ENCODE results near the gene SMARCA2. TPM values are rescaled to one million over a fixed set of nuclear protein-coding genes. Genes with fewer than 3 reads are reported as not detected.

The SMARCA2 gene
- total and polyA plus RNA-seq, 2 donors (not counting 1 experiment from before 2014, with no cell fraction given): 75.3 to 250 TPM

GRCh38 chr9:2130941-2131340 lies 115.8 kb downstream of the SMARCA2 start:
- peaks cover 0 to 76% of the 10 kb centered on the region in 2 experiments for H3K36me3 ChIP-seq (replicated peaks in 1 of 2; ENCODE audit: control extremely low read depth in 1 of 2, control insufficient read depth in 1 of 2, extremely low read depth in 1 of 2, insufficient read depth in 2 of 2, low read length in 1 of 2)
- ChIA-PET POLR2A (no interaction called here), CTCF (interaction anchor here (1.5 to 3.4 kb wide), 2 partner anchors 30 to 50 kb away, joined by 4 to 26 read pairs; no protein-coding TSS in a partner anchor)
- H3K4me2 ChIP-seq (replicated peaks; ENCODE audit: low read depth, low read length, poor library complexity, severe bottlenecking): no peak overlapping the region
- peaks cover 8 to 9% of the 10 kb centered on the region in 2 donors for H3K4me1 ChIP-seq (ENCODE audit: control insufficient read depth in 2 of 2, insufficient read depth in 2 of 2, low read length in 2 of 2)
- no peaks in the 10 kb centered on the region for H3K9me3 ChIP-seq (ENCODE audit: control extremely low read depth in 1 of 3, control insufficient read depth in 2 of 3, insufficient read depth in 1 of 3, low read length in 2 of 3)
- H3K27me3 Mint-ChIP-seq: no peaks in the 10 kb centered on the region
- H3K9ac ChIP-seq (ENCODE audit: low read length): no peak overlapping the region
- no peak for TF ChIP-seq EZH2 (IDR thresholded peaks at IDR 0.05; ENCODE audit: borderline replicate concordance, insufficient read depth, low read depth, low read length, poor library complexity, severe bottlenecking)
- TF ChIP-seq CTCF (IDR thresholded peaks at IDR 0.05): no peak
- no peak for ATAC-seq (ENCODE audit: low read depth)
- intact Hi-C loops (cut with micrococcal nuclease): loop anchor here (5.0 to 10.0 kb wide), 2 partner anchors 51 to 704 kb away; no protein-coding TSS in a partner anchor
- no peak overlapping the region for H2AFZ ChIP-seq (ENCODE audit: insufficient read depth, low read depth, low read length, poor library complexity, severe bottlenecking)
- DNase-seq: no peak
- no peak overlapping the region for H3K27ac Mint-ChIP-seq
- H3K79me2 ChIP-seq (ENCODE audit: control insufficient read depth, insufficient read depth, low read length): peaks cover 88% of the 10 kb centered on the region
- no peak overlapping the region for H3K4me3 ChIP-seq (ENCODE audit: control extremely low read depth in 1 of 5, extremely low read depth in 1 of 5, insufficient read depth in 1 of 5, low read depth in 2 of 5, low read length in 4 of 5)
- no peaks in the 10 kb centered on the region for H3K9me3 Mint-ChIP-seq (ENCODE audit: insufficient read depth)
- H3K4me3 Mint-ChIP-seq: no peak overlapping the region
- WGBS (ENCODE audit: insufficient coverage): 100% methylated on average over 1 of the region's 3 CpGs
- H3K27me3 ChIP-seq (replicated peaks in 1 of 4; ENCODE audit: control extremely low read depth in 1 of 4, control insufficient read depth in 3 of 4, insufficient read depth in 4 of 4, low read length in 3 of 4): no peaks in the 10 kb centered on the region
- H4K20me1 ChIP-seq (ENCODE audit: control insufficient read depth, insufficient read depth, low read length, poor library complexity, severe bottlenecking): peaks cover 56% of the 10 kb centered on the region
- peaks cover 16% of the 10 kb centered on the region for H3K4me1 Mint-ChIP-seq
- H3K27ac ChIP-seq (ENCODE audit: low read length in 2 of 2): no peak overlapping the region

GRCh38 chr9:2132484-2133082 lies 117.4 kb downstream of the SMARCA2 start:
- Histone ChIP-seq H3K4me3 (ENCODE audit: control extremely low read depth in 1 of 5, extremely low read depth in 1 of 5, insufficient read depth in 1 of 5, low read depth in 2 of 5, low read length in 4 of 5) (no peak overlapping the region), H3K4me1 (ENCODE audit: control insufficient read depth in 2 of 2, insufficient read depth in 2 of 2, low read length in 2 of 2) (no peaks in the 10 kb centered on the region), H3K9ac (ENCODE audit: low read length) (no peak overlapping the region), H3K79me2 (ENCODE audit: control insufficient read depth, insufficient read depth, low read length) (peaks cover 88% of the 10 kb centered on the region), H3K4me2 (replicated peaks; ENCODE audit: low read depth, low read length, poor library complexity, severe bottlenecking) (no peak overlapping the region), H2AFZ (ENCODE audit: insufficient read depth, low read depth, low read length, poor library complexity, severe bottlenecking) (no peak overlapping the region), H3K27me3 (replicated peaks in 1 of 4; ENCODE audit: control extremely low read depth in 1 of 4, control insufficient read depth in 3 of 4, insufficient read depth in 4 of 4, low read length in 3 of 4) (no peaks in the 10 kb centered on the region), H3K36me3 (replicated peaks in 1 of 2; ENCODE audit: control extremely low read depth in 1 of 2, control insufficient read depth in 1 of 2, extremely low read depth in 1 of 2, insufficient read depth in 2 of 2, low read length in 1 of 2) (peaks cover 0 to 68% of the 10 kb centered on the region in 2 experiments), H3K27ac (ENCODE audit: low read length in 2 of 2) (no peak overlapping the region), H4K20me1 (ENCODE audit: control insufficient read depth, insufficient read depth, low read length, poor library complexity, severe bottlenecking) (peaks cover 54% of the 10 kb centered on the region), H3K9me3 (ENCODE audit: control extremely low read depth in 1 of 3, control insufficient read depth in 2 of 3, insufficient read depth in 1 of 3, low read length in 2 of 3) (no peaks in the 10 kb centered on the region)
- POLR2A ChIA-PET: no interaction called here
- Mint-ChIP-seq H3K9me3 (ENCODE audit: insufficient read depth) (no peaks in the 10 kb centered on the region), H3K27ac (no peak overlapping the region), H3K4me3 (no peak overlapping the region), H3K27me3 (no peaks in the 10 kb centered on the region), H3K4me1 (peaks cover 4% of the 10 kb centered on the region)
- no peak for ATAC-seq (ENCODE audit: low read depth)
- WGBS (ENCODE audit: insufficient coverage): no CpG with 5 or more reads among the region's 3 CpGs
- CTCF ChIA-PET: interaction anchor here (0.6 to 3.4 kb wide), 15 partner anchors 9 to 713 kb away, joined by 3 to 26 read pairs (median 3); partner anchors contain the start of gene PUM3
- TF ChIP-seq EZH2 (IDR thresholded peaks at IDR 0.05; ENCODE audit: borderline replicate concordance, insufficient read depth, low read depth, low read length, poor library complexity, severe bottlenecking) (no peak), CTCF (IDR thresholded peaks at IDR 0.05) (peak; percentile 74)
- no peak for DNase-seq
- intact Hi-C loops (cut with micrococcal nuclease): loop anchor here (5.0 to 10.0 kb wide), 2 partner anchors 50 to 702 kb away; no protein-coding TSS in a partner anchor
